ENCODE measurements around the gene PUM2.

DNA sequence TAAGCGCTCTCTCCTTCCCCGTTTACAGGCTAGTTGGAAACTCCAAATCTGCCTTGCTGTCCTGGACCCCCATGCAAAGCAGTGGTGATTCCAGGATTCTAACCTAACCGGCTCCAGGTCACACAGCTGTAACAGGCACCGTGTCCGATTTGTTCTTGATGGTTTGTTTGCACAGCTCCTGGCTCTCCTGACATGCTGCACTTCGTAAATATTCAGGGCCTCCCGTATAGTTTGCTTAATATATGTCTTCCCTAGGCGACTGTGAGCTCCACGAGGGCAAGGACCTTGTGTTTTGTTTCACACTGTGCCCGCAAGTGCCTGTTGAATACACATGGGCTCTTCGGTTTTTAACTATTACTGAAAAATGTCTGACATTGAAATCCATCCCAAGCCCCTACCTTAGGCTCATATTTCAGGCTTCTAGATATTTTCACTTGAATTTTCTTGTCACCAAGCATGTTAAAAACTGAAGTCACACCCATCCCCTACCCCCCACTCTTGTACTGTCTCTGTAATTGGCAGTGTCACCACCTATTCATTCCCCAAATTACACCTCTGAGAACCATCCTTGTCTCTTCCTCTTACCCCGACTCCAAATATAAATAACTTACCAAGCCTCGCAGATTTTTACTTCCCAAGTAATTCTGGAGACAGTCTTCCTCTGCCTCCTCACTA, 1.0 kb upstream of the PUM2 start:
- TF ChIP-seq GATA3 (IDR thresholded peaks at IDR 0.05; ENCODE audit: low read depth, low read length) = no peak
- TF ChIP-seq GATA2 (IDR thresholded peaks at IDR 0.05; ENCODE audit: low read depth, low read length) = no peak
